CD1c-positive myeloid dendritic cell (primary cell): ENCODE measurements around the gene SORL1.

Experiments used
- DNase-seq: peaks from one replicate; pipeline ENCODE4 v3.0.0-alpha.2; 2016; ENCODE audit errors: extremely low spot score

Gene SORL1

DNA sequence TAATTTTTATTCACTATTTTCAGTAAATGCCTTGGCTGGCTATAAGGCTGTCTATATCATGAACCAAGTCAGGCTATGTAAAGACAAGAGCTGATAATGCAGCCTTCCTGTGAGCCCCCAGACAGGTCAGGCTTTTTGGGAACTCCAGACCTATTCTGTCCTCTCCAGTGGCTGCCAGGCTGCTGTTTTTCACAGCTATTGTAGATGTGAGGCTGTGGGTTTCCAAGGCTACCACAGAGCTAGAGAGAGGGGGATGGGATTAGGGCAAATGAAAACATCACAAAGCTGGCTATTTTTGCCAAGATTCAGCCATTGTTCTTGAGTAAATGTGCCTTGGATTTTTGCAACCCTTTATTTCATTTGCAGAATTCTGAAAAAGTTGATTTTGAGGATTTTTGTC, 56.3 kb downstream of the SORL1 start:
- no peak for DNase-seq

DNA sequence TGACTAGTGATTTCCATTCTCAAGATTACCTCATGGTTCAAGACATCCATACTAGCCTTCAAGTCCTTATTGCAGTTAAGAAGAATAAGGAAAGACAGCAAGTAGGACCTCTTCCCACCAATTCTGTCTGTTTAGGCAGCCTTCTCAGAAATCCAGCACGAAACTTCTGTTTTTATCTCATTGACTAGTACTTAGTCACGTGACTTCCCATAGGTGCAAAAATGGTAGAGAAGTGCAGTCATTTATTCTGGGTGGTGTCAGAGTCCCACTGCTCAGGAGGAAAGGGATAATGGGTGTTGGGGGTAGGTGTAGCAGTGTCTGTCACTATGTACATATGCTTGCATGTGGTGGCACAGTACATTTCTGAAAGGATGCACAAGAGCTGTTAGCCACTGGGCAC, 58.3 kb downstream of the SORL1 start:
- DNase-seq: no peak

DNA sequence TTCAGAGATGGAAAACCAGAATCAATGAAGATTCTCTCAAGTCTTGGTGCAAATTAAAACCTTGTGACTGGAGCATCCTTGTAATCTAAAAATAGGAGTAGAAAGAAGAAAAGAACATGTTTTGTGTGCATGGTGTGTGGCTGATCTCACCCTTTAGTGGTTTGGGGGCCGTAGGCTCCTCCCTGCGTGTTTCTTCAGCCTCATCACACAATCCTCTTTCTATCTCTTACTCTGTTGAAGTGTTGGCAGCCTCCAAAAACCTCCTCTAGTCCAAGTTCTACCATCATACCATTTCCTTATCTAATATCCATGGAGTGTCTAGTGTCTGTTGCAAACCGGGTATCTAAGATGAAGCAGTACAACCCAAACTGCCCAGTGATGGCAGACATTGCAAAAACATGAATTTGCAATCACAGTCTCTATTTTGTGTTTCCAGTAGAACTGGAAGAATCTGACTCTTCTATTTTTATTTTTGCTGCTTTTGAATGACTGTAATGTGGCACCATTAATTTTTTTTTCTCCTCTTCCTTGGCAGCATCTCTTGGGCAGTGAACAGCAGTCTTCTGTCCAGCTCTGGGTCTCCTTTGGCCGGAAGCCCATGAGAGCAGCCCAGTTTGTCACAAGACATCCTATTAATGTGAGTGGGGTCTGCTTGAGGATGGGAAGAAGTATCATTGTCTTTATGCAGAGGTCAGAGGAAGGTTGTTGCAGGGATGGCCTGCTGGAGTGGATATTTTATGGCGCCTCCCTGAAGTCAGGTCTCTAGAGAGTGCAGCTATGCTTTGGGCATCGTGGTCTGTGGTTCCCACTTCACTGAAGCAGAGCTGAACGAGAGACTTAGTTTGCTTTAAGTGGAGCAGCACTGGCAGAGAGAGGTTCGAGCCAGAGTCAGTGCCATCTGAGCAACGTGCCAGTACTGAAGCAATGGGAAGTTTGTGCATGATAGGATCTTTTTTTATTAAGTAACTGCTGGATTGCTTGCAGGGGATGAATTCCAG, 60.7 kb downstream of the SORL1 start:
- DNase-seq: no peak

GRCh38 chr11:121513807-121514206, 61.7 kb downstream of the SORL1 start:
- DNase-seq: no peak

DNA sequence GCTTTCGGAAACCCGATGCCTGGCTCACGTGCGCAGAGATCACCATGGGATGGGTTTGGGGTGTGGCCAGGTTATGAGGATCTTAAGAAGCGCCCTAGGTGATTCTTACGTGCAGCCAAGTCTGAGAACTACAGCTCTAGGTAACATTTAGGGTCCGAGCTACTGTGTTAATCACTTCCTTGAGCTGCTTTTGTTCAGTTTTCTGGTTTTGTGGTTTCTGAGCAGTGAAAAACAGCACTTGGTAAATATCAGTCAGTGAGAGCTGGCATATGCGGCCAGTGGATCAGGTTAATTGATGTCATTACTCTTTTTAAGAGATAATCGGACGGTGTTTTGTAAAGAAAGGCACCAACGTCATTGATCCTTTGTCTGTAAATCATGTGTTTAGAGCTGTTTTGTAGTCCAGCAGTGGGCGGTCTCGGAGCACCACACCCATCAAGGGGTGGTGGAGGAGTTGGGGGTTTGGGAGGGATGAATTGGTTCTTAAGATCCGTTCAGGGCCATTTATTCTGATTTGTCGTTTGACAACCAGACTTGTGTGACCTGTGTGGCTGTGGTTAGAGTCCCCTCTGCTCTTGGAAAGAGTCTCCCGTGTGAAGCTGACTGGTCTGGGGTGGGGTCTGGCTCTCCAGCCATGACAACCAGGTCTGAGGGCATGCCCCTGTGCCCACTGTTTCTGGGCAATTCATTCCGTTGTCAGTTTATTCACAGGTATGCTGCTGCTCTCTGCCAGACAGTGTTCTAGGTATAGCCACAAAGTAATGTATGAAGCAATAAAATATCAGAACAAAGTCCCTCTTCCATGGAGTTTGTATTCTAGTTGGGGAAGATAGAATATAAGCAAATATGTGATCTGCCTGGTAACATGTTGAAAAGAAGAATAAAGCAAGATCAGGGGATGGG, 62.6 kb downstream of the SORL1 start:
- DNase-seq: no peak

- DNase-seq: no peak
Measured at GRCh38 chr11:121515335-121515671, 63.2 kb downstream of the SORL1 start.

GRCh38 chr11:121517996-121518395, 65.9 kb downstream of the SORL1 start:
- DNase-seq: no peak

GRCh38 chr11:121520243-121521144, 68.4 kb downstream of the SORL1 start:
- DNase-seq: peak; percentile 6

- peak; percentile 26 for DNase-seq
Measured at GRCh38 chr11:121521145-121522042, 69.3 kb downstream of the SORL1 start.

GRCh38 chr11:121522043-121522941, 70.2 kb downstream of the SORL1 start:
- DNase-seq: no peak

DNA sequence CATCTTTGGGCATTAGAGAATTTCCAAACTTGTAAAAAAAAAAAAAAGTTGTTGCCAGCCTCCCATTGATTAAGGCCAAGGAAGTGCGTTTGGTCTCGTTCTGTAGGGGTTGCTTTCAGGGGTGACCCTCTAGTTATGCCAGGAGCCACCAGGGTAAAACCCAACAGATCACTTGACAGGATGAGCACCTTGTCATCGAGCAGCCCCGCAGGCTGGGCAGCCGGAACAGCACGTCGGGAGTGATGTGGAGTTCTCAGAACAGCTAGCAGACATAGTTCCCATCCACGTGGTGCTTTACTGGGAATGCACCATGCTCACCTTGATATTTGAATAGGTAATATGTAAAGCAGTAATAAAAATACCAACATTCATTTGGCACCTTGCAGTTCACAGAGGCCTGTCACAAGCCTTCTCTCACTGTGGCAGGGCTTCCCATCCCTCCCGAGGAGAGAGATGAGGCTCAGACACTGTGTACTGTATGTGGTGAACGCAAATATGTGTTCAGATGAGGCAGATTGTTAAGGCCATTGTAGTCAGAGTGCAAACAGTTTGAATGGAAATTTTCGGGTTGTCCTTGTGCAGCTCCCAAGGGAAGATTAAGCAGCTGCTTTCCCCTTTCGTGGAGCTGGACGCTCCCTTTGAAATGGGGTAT, 71.6 kb downstream of the SORL1 start:
- no peak for DNase-seq

DNA sequence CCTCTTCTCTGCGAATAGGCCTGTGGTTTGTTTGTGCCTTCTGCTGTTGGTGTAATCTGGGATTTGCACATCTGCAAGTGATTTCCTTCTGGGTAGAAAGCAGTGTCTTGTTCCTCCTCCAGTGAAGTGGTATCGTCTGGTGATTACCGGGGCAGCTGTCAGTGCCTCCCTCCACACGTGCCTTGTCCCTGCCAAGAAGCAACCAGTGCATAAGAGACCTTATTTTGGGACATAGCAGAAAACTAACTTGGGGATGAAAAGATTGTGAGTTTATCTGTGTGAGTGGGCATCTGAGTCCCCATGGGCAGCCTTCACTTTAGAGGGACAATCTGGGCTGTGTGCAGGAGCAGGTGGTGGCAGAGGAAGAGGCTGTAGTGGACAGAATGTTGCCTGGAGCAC, 72.1 kb downstream of the SORL1 start:
- DNase-seq: no peak

DNA sequence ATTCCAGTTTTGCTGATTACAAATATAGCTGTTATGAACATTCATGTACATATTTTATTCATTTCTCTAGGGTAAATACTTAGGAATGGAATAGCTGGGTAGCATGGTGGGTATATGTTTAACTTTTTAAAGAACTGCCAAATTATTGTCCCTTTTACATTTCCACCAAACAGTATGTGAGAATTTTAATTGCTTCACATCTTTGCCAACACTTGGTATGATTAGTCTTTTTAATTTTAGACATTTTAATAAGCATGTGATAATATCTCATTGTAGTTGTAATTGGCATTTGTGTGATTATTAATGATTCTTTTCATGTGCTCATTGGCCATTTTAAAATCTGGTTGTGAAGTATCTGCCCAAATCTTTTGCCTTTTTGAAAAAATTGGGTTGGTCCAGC, 73.3 kb downstream of the SORL1 start:
- DNase-seq: no peak

GRCh38 chr11:121530257-121530656, 78.1 kb downstream of the SORL1 start:
- no peak for DNase-seq

- DNase-seq: no peak
Measured at GRCh38 chr11:121533601-121534000, 81.5 kb downstream of the SORL1 start.

DNA sequence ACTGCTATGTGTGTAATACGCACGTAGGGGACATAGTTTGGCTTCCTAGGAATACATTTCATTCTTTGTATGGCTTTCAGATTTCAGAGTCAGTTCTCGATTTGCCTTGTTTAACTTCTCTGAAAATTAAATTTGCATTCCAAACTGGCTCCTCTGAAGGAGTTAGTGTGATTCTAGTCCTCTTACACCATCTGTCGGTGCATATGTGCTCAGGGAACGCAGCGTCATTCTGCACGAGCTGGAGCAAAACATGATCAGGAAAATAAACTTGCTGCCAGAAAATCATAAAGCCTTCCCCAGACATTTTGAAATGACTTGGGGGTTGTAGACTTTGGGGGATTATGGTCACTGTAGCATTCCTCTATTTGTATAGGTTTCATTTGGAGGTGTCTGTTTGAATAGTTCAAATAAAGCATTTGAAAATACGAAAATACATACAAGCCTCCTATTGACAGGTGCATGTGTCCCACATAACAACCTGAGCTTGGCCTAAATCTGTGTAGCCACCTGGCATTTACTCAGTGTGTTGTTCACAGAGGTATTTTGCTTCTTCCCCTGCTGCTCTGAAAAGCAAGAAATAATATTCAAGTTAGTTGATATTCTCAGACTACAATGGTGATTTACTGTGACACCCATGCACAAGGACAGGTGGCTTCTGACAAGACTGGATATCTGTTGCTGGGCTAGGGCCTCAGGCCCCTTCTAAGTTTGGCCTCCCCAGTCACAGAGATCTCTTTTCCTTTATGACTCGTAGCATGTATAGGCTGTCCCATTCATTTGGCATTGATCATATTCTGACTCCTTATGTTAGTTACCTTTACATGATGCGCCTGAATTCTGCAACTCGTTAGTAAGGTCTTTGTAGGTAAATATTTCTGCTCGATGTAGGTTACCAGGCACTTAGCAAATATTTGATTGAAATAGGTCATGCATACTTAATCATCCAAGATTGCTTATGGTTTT, 82.3 kb downstream of the SORL1 start:
- no peak for DNase-seq

DNA sequence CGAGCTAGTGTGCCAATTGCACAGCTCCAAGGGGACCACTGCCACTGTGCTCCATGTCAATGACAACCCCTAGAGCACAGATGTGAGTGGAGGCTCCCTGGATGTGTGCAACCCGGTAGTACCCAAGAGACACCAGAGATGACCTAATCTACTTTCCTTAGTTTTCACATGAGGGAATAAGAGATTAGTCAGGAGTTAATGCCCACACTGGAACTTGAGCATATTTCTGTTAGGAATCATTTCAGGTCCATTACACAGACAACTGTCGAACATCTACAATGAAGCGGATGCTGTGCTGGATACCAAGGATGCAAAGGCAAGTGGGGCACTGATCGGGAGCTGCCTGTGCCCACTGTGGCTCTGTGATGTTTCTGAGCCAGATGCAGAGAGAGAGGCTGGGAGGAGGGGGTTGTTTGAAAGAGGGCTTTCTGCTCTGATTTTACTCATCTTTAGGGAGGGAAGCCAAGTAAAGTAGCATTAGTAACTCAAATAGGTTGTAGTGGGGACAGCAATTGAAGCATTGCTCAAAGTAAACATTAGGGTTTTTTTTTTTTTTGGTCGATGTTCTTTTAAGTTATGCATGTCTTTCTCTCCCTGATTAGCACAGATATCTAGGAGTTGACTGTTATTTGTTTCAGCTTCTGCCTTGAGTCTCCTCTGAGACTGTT, 83.1 kb downstream of the SORL1 start:
- DNase-seq: no peak
